ENCODE results near the gene NWD2. TPM values are rescaled to one million over a fixed set of nuclear protein-coding genes. Genes with fewer than 3 reads are reported as not detected.

The NWD2 gene
- total RNA-seq, 1 donor from 2014 or later: not detected

DNA sequence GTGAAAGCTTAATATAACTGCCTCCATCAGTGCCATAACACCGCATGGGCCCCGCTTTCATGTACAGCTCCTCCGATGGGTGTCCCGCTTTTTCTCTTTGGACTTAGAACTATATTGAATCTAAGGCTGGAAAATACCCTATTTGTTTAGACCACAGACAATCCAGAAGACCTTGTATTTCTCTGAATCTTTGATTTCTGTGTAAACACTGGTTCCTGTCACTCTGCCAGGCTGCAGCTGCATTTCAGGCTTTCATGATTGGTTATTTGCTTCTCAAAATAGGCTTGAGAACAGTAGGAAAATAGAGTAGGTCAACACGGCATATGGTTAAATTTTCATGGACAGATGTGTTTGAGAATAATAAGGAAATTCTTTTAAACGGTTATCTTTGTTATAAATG, 80.0 kb downstream of the NWD2 start:
- H3K27me3 ChIP-seq (ENCODE audit: low read depth): no peaks in the 10 kb centered on the region
- intact Hi-C loops (cut with micrococcal nuclease): no loop called here

DNA sequence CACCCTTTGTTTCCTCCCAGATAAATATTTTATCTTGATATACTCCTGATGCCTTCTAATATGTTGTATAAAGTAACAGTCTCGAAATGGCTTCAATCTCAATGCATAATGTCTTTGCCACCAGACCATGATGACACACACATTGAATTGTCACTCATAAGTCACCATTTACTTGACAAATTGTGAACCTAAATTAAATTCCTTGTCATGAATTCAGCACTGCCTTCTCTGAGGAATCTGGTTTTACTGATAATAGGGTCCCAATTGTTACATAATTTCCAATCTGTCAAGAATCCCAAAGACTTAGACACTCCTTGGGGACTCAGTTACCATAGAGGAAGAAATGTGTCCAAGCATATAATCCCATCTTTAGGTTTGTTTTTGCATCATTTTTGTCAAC, 82.3 kb downstream of the NWD2 start:
- no peak overlapping the region for H3K4me3 ChIP-seq
- H3K27me3 ChIP-seq (ENCODE audit: low read depth): no peaks in the 10 kb centered on the region
- H3K27ac ChIP-seq (replicated peaks): no peak overlapping the region
- no peaks in the 10 kb centered on the region for H3K9me3 ChIP-seq (replicated peaks)
- intact Hi-C loops (cut with micrococcal nuclease): no loop called here
- TF ChIP-seq, protein P1, sequence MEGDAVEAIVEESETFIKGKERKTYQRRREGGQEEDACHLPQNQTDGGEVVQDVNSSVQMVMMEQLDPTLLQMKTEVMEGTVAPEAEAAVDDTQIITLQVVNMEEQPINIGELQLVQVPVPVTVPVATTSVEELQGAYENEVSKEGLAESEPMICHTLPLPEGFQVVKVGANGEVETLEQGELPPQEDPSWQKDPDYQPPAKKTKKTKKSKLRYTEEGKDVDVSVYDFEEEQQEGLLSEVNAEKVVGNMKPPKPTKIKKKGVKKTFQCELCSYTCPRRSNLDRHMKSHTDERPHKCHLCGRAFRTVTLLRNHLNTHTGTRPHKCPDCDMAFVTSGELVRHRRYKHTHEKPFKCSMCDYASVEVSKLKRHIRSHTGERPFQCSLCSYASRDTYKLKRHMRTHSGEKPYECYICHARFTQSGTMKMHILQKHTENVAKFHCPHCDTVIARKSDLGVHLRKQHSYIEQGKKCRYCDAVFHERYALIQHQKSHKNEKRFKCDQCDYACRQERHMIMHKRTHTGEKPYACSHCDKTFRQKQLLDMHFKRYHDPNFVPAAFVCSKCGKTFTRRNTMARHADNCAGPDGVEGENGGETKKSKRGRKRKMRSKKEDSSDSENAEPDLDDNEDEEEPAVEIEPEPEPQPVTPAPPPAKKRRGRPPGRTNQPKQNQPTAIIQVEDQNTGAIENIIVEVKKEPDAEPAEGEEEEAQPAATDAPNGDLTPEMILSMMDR (IDR thresholded peaks at IDR 0.05; ENCODE audit: borderline replicate concordance): no peak
- DNase-seq: no peak
- H3K4me1 ChIP-seq: no peaks in the 10 kb centered on the region
- no peaks in the 10 kb centered on the region for H3K36me3 ChIP-seq

More for the DNA sequence above, 80.0 kb downstream of the NWD2 start:
- Histone ChIP-seq H3K4me1 (no peaks in the 10 kb centered on the region), H3K9me3 (replicated peaks) (no peaks in the 10 kb centered on the region), H3K27ac (replicated peaks) (no peak overlapping the region), H3K36me3 (no peaks in the 10 kb centered on the region), H3K4me3 (no peak overlapping the region)
- DNase-seq: no peak
- TF ChIP-seq, protein P1 (IDR thresholded peaks at IDR 0.05; ENCODE audit: borderline replicate concordance): no peak

DNA sequence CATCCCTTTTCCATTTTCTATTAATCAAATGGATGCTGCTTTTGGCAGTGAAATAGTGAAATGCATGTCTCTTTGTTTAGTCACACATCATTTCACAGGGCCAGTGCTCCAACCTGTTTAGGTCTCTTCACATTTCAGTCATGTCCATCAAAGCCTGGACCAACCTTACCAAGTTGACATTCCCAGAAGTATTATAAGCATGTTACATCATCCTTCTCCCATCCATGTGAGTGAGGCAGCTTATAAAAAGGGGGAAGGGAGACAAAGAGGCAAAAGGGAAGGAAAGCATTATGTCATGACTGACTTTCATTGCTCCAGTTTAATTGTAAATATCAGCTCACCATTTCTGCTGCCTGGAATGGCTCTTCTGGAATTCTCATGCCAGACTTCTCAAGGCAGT, 94.4 kb downstream of the NWD2 start:
- no peak overlapping the region for H3K4me3 ChIP-seq
- no peaks in the 10 kb centered on the region for H3K4me1 ChIP-seq
- intact Hi-C loops (cut with micrococcal nuclease): no loop called here
- H3K27me3 ChIP-seq (ENCODE audit: low read depth): no peaks in the 10 kb centered on the region
- H3K9me3 ChIP-seq (replicated peaks): peaks cover 8% of the 10 kb centered on the region
- H3K27ac ChIP-seq (replicated peaks): no peak overlapping the region
- TF ChIP-seq, protein P1 (IDR thresholded peaks at IDR 0.05; ENCODE audit: borderline replicate concordance): no peak
- H3K36me3 ChIP-seq: no peaks in the 10 kb centered on the region
- DNase-seq: no peak

DNA sequence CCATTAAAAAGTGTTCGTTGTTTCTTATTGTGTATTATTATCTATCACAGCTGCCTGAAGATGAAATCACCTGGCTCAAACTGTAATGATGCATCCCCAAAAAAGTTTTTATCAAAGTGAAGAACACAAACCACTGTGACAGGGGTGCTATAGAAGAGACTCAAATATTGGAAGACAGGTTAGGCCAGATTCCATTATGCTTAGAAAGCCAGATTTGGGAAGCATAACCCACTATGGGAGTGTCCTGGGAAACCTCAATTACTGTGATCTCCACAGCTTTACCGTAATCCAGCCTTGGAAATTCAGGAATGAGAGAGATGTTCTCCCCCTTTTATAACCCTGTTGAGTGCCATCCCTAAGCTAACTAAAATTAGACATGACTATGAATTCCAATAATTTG, 114.2 kb downstream of the NWD2 start:
- no peaks in the 10 kb centered on the region for H3K4me1 ChIP-seq
- H3K36me3 ChIP-seq: no peaks in the 10 kb centered on the region
- TF ChIP-seq, protein P1 (IDR thresholded peaks at IDR 0.05; ENCODE audit: borderline replicate concordance): no peak
- no peak overlapping the region for H3K27ac ChIP-seq (replicated peaks)
- intact Hi-C loops (cut with micrococcal nuclease): no loop called here
- peaks cover 10% of the 10 kb centered on the region for H3K27me3 ChIP-seq (ENCODE audit: low read depth)
- no peak overlapping the region for H3K4me3 ChIP-seq
- H3K9me3 ChIP-seq (replicated peaks): peaks cover 5% of the 10 kb centered on the region
- DNase-seq: no peak

DNA sequence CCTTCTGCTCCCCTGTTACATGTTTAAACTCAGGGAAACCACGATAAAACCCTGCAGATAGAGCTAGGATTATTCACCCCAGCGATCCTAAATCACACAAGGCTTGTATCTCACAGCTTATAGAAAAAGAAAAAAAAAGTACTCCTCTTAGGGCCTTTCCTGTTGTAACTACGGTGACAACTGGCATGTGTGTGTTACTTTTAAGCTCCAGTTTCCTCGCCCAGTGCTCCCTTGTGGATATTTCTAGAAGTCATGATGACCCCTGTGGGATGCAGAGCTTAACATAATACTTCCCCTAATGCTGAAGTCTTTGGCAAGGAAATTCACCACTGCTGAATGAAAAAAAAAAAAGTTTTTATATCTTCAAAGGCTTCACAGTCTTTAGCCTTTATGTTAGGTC, 114.7 kb downstream of the NWD2 start:
- DNase-seq: no peak
- intact Hi-C loops (cut with micrococcal nuclease): no loop called here
- TF ChIP-seq, protein P1 (IDR thresholded peaks at IDR 0.05; ENCODE audit: borderline replicate concordance): no peak
- H3K4me3 ChIP-seq: no peak overlapping the region
- no peak overlapping the region for H3K27ac ChIP-seq (replicated peaks)
- H3K36me3 ChIP-seq: no peaks in the 10 kb centered on the region
- peaks cover 9% of the 10 kb centered on the region for H3K27me3 ChIP-seq (ENCODE audit: low read depth)
- H3K4me1 ChIP-seq: no peaks in the 10 kb centered on the region
- H3K9me3 ChIP-seq (replicated peaks): peaks cover 5% of the 10 kb centered on the region

DNA sequence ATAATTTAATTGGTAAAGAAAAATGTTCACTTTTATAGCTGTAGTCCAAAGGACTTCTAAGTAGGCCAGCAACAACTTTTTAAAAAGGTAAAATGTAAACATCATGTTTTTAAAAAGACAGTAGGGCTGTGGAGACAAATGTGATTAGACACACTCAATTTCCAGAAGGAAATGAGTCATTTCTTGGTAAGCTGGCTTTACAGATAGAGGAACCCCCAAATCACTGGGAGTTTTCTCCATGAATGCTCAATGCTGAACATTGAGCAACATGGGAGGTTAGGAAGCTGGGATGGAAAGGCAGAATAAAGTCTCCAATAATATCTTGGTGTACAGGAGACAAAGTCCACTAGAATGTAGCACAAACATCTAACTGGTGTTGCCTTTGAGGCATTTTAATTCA, 121.3 kb downstream of the NWD2 start:
- peaks cover 5% of the 10 kb centered on the region for H3K9me3 ChIP-seq (replicated peaks)
- H3K4me3 ChIP-seq: no peak overlapping the region
- H3K27me3 ChIP-seq (ENCODE audit: low read depth): peaks cover 1% of the 10 kb centered on the region
- intact Hi-C loops (cut with micrococcal nuclease): no loop called here
- H3K27ac ChIP-seq (replicated peaks): no peak overlapping the region
- no peaks in the 10 kb centered on the region for H3K4me1 ChIP-seq
- DNase-seq: no peak
- H3K36me3 ChIP-seq: no peaks in the 10 kb centered on the region
- TF ChIP-seq, protein P1 (IDR thresholded peaks at IDR 0.05; ENCODE audit: borderline replicate concordance): no peak

Data from left ventricle myocardium inferior (tissue), 1 donor.